ENCODE measurements around the gene SOX6. TPM values are rescaled to one million over a fixed set of nuclear protein-coding genes. Genes with fewer than 3 reads are reported as not detected.
A peak's percentile ranks its signal among the peaks of the same experiment; 100 is the strongest.
"Not testable (repeated sequence)": the region's sequence is repeated elsewhere in the genome, so short reads cannot be mapped to it uniquely, and the experiment has no call there.

SOX6 gene
- total RNA-seq, 4 donors from 2014 or later = 25.3 to 42.3 (median 37.4) TPM

DNA sequence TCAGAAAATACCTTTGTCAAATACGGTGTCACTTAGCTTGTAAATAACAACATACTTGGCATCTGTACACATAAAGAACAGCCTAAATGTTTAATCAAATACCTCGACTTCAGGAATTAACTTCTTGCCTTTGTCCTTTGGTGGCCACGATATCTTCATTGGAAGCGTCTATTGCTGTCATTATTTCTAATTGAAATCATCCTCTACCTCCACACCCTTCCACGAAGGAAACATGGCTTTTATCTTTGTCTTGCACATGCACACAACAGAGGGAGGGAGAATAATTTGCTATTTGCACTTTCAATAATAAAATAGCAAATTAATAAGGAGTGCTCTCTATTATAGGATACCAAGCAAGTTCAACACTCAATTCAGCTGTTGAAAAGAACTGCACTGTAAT is 25.8 kb upstream of the SOX6 start:
- no peaks in the 10 kb centered on the region for H3K4me1 ChIP-seq
- no peaks in the 10 kb centered on the region for H3K36me3 ChIP-seq
- no peaks in the 10 kb centered on the region for H3K9me3 ChIP-seq
- in situ Hi-C loops (cut with MboI; ENCODE audit: low sequenced_read_pairs in 4 of 4) = no loop called here
- intact Hi-C loops (cut with DNase I; ENCODE audit: low total_unique reads) = no loop called here
- no peak for TF ChIP-seq POLR2A (IDR thresholded peaks at IDR 0.05)
- TF ChIP-seq, protein P1, sequence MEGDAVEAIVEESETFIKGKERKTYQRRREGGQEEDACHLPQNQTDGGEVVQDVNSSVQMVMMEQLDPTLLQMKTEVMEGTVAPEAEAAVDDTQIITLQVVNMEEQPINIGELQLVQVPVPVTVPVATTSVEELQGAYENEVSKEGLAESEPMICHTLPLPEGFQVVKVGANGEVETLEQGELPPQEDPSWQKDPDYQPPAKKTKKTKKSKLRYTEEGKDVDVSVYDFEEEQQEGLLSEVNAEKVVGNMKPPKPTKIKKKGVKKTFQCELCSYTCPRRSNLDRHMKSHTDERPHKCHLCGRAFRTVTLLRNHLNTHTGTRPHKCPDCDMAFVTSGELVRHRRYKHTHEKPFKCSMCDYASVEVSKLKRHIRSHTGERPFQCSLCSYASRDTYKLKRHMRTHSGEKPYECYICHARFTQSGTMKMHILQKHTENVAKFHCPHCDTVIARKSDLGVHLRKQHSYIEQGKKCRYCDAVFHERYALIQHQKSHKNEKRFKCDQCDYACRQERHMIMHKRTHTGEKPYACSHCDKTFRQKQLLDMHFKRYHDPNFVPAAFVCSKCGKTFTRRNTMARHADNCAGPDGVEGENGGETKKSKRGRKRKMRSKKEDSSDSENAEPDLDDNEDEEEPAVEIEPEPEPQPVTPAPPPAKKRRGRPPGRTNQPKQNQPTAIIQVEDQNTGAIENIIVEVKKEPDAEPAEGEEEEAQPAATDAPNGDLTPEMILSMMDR (IDR thresholded peaks at IDR 0.05 in 4 of 5, conservative IDR thresholded peaks at IDR 0.05 in 1 of 5) = no peak
- no peaks in the 10 kb centered on the region for H3K27me3 ChIP-seq
- peak overlapping the region in 1 of 4 donors; percentile 20 for H3K27ac ChIP-seq
- DNase-seq (no peak), ATAC-seq (no peak)
- H3K4me3 ChIP-seq = no peak overlapping the region

DNA sequence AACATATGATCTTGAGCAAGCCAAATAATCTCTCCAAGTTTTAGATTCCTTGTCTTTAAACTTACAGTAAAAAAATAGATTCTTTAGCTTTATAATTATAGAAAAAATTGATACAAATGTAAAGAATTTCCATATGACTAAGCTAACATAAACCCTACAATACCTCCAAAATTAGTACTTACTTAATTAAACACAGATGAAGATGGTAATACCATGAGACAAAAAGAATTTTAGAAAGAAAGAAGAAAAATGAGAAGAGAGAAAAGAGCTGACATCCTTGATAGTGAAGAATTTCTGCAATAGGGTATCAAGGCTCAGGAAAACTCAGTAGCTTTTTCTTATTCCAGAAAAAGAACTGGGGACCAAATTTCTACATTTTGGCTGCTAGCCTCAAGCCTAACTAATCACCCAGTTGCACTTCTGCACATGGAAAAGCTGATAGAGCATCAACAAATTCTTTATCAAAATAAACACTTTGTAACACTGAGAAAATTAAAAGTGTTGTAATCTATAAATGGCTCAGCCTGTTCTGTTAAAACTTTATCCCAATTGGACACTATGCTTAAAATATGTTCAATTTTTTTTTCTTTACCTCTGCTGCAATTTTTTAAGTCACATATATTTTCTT is 24.7 kb upstream of the SOX6 start:
- no peak overlapping the region for H3K27ac ChIP-seq
- no peaks in the 10 kb centered on the region for H3K36me3 ChIP-seq
- no peak for ATAC-seq
- TF ChIP-seq, protein P1 (IDR thresholded peaks at IDR 0.05 in 4 of 5, conservative IDR thresholded peaks at IDR 0.05 in 1 of 5) = no peak
- no peak for TF ChIP-seq POLR2A (IDR thresholded peaks at IDR 0.05)
- H3K4me3 ChIP-seq = no peak overlapping the region
- intact Hi-C loops (cut with DNase I; ENCODE audit: low total_unique reads) = no loop called here
- no peaks in the 10 kb centered on the region for H3K27me3 ChIP-seq
- no peaks in the 10 kb centered on the region for H3K9me3 ChIP-seq
- H3K4me1 ChIP-seq = no peaks in the 10 kb centered on the region
- in situ Hi-C loops (cut with MboI; ENCODE audit: low sequenced_read_pairs in 4 of 4) = no loop called here
- no peak for DNase-seq

DNA sequence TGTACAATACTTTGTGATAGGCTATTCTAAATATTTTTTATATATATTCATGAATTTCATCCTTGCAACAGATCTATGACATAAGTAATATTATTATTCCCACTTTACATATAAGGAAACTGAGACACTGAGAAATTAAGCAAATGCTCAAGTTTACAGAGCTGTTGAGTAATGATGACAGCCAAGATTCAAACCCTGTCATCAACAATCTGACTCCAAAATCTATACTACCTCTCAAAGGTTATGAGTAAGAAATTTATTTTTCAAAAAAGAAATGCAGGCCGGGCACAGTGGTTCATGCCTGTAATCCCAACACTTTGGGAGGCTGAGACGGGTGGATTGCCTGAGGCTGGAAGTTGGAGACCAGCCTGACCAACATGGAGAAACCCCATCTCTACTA is 22.6 kb upstream of the SOX6 start:
- ATAC-seq (no peak), DNase-seq (no peak)
- H3K27me3 ChIP-seq = no peaks in the 10 kb centered on the region
- no peak overlapping the region for H3K27ac ChIP-seq
- no peaks in the 10 kb centered on the region for H3K9me3 ChIP-seq
- TF ChIP-seq, protein P1 (IDR thresholded peaks at IDR 0.05 in 4 of 5, conservative IDR thresholded peaks at IDR 0.05 in 1 of 5) = no peak
- no peak for TF ChIP-seq POLR2A (IDR thresholded peaks at IDR 0.05)
- no peak overlapping the region for H3K4me3 ChIP-seq
- intact Hi-C loops (cut with DNase I; ENCODE audit: low total_unique reads) (no loop called here), in situ Hi-C loops (cut with MboI; ENCODE audit: low sequenced_read_pairs in 4 of 4) (no loop called here)
- H3K4me1 ChIP-seq = peaks cover 6 to 9% of the 10 kb centered on the region in 2 donors
- no peaks in the 10 kb centered on the region for H3K36me3 ChIP-seq

DNA sequence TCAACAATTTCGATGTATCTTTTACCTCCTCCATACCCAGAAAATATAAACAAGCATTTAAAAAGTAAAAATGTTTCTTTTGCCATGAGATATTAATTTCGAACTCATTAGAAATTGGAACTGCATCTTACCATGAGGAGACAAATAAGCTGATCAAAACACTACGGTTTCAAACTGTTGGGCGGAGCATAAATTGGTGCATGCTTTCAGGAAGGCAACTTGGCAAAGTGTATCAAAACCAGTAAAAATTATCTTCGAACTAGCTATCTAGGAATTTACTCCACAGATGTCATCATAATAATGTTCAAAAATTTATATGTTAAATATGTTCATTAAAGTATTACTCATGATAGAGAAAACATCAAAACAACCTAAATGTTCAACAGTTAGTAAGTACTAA is 21.4 kb upstream of the SOX6 start:
- H3K36me3 ChIP-seq = no peaks in the 10 kb centered on the region
- H3K9me3 ChIP-seq = no peaks in the 10 kb centered on the region
- no peak overlapping the region for H3K27ac ChIP-seq
- intact Hi-C loops (cut with DNase I; ENCODE audit: low total_unique reads) (no loop called here), in situ Hi-C loops (cut with MboI; ENCODE audit: low sequenced_read_pairs in 4 of 4) (no loop called here)
- H3K4me1 ChIP-seq = peaks cover 6 to 9% of the 10 kb centered on the region in 2 donors
- DNase-seq = no peak
- TF ChIP-seq POLR2A (IDR thresholded peaks at IDR 0.05) = no peak
- TF ChIP-seq, protein P1 (IDR thresholded peaks at IDR 0.05 in 4 of 5, conservative IDR thresholded peaks at IDR 0.05 in 1 of 5) = no peak
- no peak for ATAC-seq
- no peaks in the 10 kb centered on the region for H3K27me3 ChIP-seq
- H3K4me3 ChIP-seq = no peak overlapping the region

DNA sequence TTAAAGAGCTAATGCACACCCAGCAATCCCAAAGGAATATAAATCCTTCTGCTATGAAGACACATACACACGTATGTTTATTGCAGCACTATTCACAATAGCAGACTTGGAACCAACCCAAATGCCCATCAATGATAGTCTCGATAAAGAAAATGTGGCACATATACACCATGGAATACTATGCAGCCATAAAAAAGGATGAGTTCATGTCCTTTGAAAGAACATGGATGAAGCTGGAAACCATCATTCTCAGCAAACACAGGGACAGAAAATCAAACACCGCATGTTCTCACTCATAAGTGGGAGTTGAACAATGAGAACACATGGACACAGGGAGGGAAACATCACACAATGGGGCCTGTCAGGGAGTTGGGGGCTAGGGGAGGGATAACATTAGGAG is 19.3 kb upstream of the SOX6 start:
- ATAC-seq; intact Hi-C loops (cut with DNase I; ENCODE audit: low total_unique reads); H3K4me1 ChIP-seq; in situ Hi-C loops (cut with MboI; ENCODE audit: low sequenced_read_pairs in 4 of 4); DNase-seq; H3K27me3 ChIP-seq; H3K4me3 ChIP-seq; H3K36me3 ChIP-seq; H3K27ac ChIP-seq; H3K9me3 ChIP-seq: not testable (repeated sequence)
